Astrocyte of the cerebellum (primary cell): ENCODE data around the gene FTSJ1.
A peak's percentile ranks its signal among the peaks of the same experiment; 100 is the strongest.
"Not testable (repeated sequence)": the region's sequence is repeated elsewhere in the genome, so short reads cannot be mapped to it uniquely, and the experiment has no call there.

Source experiments
- DNase-seq: peaks from one replicate; pipeline ENCODE4 v3.0.0-alpha.2; 2011; ENCODE audit warnings: low read depth
- H3K4me3 ChIP-seq: 2 replicates; pipeline ENCODE4 v1.5.1; 2011; ENCODE audit warnings: mild to moderate bottlenecking, low read depth, low read length, moderate library complexity
- in situ Hi-C: cut with HindIII; loops from 2 replicates; pipeline ENCODE4 v1.10.0; 2017; ENCODE audit warnings: low sequenced_read_pairs
- TF ChIP-seq, protein P1 (sequence below): IDR thresholded peaks from 2 replicates; pipeline ENCODE4 v1.5.1; 2012; ENCODE audit warnings: low read length, low read depth, moderate library complexity, mild to moderate bottlenecking; ENCODE audit errors: missing control alignments

FTSJ1 gene

GRCh38 chrX:48516987-48517386 is 41.0 kb downstream of the FTSJ1 start:
- in situ Hi-C loops, result no loop called here
- TF ChIP-seq, protein P1, sequence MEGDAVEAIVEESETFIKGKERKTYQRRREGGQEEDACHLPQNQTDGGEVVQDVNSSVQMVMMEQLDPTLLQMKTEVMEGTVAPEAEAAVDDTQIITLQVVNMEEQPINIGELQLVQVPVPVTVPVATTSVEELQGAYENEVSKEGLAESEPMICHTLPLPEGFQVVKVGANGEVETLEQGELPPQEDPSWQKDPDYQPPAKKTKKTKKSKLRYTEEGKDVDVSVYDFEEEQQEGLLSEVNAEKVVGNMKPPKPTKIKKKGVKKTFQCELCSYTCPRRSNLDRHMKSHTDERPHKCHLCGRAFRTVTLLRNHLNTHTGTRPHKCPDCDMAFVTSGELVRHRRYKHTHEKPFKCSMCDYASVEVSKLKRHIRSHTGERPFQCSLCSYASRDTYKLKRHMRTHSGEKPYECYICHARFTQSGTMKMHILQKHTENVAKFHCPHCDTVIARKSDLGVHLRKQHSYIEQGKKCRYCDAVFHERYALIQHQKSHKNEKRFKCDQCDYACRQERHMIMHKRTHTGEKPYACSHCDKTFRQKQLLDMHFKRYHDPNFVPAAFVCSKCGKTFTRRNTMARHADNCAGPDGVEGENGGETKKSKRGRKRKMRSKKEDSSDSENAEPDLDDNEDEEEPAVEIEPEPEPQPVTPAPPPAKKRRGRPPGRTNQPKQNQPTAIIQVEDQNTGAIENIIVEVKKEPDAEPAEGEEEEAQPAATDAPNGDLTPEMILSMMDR, result no peak
- no peak for DNase-seq
- H3K4me3 ChIP-seq, result no peak overlapping the region

GRCh38 chrX:48519481-48519880 is 43.5 kb downstream of the FTSJ1 start:
- DNase-seq, H3K4me3 ChIP-seq, in situ Hi-C loops: not testable (repeated sequence)

- in situ Hi-C loops, result no loop called here
These were observed 44.5 kb downstream of the FTSJ1 start for GRCh38 chrX:48520455-48520854.

DNA sequence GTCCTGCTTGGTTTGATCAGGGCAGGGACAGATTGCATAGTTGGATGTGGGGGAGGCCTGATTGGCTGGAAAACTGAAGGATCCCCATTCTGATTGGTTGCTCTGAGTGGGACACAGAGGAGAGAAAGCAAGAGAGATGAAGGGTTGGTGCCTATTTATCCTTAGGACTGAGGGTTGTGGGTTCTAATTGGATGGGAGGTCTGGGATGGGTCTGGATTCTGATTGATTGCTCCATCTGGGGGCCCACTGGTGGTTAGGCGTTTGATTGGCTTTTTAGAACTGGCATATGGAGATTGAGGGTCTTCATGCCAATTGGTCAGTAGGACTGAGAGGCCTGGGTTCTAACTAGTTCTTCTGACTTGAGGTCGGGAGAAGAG is 45.0 kb downstream of the FTSJ1 start:
- in situ Hi-C loops, result no loop called here
- TF ChIP-seq, protein P1, result no peak
- H3K4me3 ChIP-seq, result peak overlapping the region; percentile 54

More at GRCh38 chrX:48520455-48520854, 44.5 kb downstream of the FTSJ1 start:
- H3K4me3 ChIP-seq, result no peak overlapping the region
- no peak for DNase-seq
- TF ChIP-seq, protein P1, result no peak

DNA sequence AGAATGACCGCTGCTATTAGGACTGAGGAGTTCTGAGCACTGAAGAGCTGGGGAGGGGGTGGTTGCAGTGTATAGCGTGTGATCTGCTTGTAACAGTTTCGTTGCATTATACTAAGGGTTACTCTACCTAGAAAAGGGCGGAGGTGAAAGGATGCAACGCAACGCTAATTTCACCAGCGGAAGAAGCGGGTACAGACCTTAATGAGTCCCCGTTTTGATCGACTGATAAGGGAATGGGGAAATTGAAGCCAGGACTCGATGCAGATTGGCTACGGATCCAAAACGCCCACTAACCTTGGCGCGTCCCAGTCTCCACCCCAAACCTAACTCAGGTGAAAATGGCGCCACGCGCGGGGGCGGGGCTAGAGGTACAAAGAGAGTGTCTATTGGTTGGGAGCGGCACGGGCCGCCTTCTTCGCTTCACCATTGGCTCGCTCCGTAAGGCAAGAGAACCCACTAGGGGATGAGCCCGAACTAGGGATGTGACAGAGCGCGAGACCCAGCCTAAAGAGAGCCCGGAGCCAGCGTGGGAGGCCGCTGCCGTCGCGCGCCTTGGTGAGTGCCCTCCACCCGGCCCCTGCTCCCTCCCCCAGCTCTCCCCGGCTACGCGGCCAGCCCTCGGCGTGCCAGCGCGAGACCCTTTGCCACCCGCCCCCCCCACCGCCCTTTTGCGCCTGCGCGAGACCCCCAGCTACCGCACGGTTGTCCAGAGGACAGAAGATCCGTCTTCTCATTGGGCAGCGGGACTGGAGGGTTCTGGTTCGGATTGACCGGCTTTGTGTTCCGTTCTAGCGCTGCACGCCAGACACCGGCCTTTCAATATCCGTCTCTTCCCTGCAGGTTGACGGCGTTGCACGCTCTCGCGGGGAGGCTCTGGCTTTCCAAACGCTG is 45.6 kb downstream of the FTSJ1 start, which contains the start of gene EBP:
Gene EBP, plus strand, starts transcription at position 456 of the 891 bp plus-strand sequence. CDS start 1,964 bp downstream, outside the sequence.
- TF ChIP-seq, protein P1, result no peak
- in situ Hi-C loops, result no loop called here
- peak; percentile 41 for DNase-seq
- H3K4me3 ChIP-seq, result peak within 1 kb of the TSS; percentile 54

More for the DNA sequence above, 45.0 kb downstream of the FTSJ1 start:
- no peak for DNase-seq

DNA sequence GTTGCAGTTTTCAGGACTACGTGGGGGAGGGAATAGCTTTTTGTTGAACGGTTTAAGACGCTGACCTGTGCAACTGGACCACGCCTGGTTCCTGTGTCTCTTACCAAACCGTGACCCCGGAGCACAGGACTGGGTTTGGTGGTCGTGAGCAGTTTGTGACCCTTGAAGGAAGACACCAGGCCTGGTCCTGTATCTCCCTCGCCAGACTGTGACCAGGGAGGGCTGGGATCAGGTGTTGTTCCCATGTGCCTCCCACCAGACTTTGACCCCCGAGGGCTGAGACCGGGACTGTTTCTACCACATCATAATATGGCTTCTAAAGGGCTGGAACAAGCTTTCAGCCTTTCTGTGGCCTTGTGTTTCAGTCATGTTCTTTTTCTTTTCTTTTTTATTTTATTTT is 46.3 kb downstream of the FTSJ1 start:
- TF ChIP-seq, protein P1, result no peak
- DNase-seq, result no peak
- in situ Hi-C loops, result no loop called here

GRCh38 chrX:48523682-48524081 is 47.7 kb downstream of the FTSJ1 start:
- TF ChIP-seq, protein P1, result no peak
- H3K4me3 ChIP-seq, result no peak overlapping the region
- in situ Hi-C loops, result no loop called here
- DNase-seq, result no peak

More for the DNA sequence above, 46.3 kb downstream of the FTSJ1 start:
- peak overlapping the region; percentile 54 for H3K4me3 ChIP-seq

GRCh38 chrX:48525853-48526252 is 49.9 kb downstream of the FTSJ1 start:
- DNase-seq, H3K4me3 ChIP-seq, in situ Hi-C loops: not testable (repeated sequence)
